ENCODE results near the gene ABHD2.
A peak's percentile ranks its signal among the peaks of the same experiment; 100 is the strongest.
"Not testable (repeated sequence)": the region's sequence is repeated elsewhere in the genome, so short reads cannot be mapped to it uniquely, and the experiment has no call there.

Gene ABHD2

DNA sequence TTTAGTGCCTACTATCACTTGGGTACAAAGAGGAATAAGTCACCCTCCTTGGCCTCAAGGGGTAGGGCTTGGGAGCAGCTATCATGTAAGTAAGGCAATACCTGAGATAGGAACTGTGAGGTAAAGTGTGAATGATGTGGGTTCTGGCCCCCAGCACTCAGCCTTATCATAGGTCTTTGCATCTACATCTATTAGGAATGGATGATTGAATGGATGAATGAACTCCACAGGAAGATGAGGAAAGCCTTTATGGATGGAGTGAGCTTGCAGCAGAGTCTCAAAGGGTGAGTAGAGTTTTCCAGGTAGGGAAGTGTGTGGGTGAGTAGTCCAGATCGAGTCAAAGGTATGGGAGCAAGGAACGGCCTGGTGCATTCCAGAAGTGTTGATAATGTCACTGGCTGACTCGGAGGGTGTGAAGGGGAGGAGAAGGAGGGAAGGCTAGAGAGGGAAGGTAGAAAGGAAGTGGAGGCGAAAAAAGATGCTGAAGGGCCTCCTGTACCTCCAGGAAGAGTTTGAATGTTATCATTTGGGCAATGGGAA is 13.1 kb upstream of the ABHD2 start:
- no peak for DNase-seq

DNA sequence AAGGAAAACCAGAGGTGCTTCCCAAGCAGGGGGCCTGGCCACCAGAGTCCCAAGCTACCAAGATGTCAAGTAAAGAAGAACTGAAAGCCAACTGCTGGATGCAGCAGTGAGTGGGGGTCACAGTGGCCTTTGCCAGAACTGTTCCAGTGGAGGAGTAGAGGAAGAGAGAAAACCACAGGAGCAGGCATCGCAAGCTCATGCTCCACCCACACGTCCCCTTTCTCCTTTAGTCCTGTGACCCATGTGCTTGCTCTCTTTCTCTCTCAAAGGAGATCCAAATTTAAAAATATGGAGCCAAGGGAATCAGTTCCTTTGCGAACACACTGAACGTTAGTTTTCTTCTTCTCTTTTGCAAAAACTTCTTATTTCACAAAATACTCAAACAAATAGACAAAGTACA is 12.4 kb upstream of the ABHD2 start:
- DNase-seq: no peak

DNA sequence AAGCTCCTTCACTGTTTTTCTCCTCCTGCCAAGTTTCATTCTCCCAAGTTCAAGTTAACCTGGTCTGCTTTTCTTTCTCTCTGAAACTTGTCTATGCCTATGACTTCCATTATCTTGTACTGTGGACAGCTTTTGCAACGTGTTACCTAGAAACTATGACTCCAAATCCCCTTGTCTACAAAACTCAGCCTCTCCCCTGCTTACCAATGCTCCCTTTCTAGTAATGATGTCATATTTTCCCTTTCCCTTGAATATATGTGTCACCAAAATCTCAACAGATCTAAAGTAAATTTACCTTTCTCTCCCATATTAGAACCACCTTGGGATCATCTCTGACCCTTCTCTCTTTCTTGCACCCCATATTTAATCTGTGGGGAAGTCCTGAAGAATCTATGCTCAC is 10.5 kb upstream of the ABHD2 start:
- DNase-seq: no peak

DNA sequence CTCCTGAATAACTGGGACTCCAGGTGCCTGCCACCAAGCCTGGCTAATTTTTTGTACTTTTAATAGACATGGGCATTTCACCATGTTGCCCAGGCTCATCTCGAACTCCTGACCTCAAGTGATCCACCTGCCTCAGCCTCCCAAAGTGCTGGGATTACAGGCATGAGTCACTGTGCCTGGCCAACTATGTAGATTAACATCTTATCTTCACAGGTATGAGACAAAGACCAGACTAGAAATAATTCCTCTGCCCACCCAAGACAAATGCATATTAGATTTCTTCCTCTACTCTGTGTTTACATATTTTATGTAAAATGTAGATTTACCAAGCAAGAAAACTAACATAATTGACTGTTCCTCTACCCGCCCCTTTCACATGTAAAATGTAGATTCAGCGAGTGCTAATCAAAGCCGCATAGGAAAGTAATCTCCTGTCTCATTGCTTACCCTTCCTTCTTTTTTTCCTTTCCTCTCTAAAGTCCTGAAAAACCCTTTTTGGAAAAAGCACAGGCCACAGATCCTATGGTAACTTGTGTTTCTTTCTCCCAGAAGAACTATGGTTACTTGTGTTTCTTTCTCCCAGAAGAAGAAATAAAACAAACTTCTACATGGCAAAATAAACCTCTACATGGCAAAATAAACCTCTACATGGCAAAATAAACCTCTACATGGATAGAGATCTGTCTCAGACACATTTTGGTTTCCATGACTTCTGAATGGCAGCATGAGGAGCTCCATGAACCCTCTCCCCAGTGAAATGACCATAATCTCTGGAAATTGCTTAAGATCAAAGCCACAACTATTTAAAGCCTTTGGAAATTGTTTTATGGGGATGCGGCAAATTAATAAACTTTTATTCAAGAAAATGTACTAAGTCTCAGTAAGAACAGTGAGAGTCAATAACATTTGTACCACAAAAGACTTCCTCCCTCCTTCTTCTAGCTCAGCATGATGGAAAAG is 9.1 kb upstream of the ABHD2 start:
- DNase-seq: no peak

DNA sequence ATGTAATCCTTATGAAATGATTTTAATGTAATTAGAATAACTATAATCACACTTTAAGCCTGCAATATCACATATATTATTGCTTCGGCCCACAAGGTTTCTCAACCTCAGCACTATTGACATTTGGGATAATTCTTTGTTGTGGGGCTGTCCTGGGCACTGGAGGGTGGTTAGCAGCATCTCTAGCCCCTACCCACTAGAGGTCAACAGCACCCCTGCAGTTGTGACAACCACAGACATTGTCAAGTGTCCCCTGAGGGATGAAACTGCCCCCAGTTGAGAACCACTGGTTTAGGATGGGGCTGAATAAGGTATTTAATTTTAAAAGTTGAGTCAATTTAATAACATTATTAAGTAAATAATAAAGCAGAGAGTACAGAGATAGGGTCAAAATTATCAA is 6.4 kb upstream of the ABHD2 start:
- DNase-seq: no peak

DNA sequence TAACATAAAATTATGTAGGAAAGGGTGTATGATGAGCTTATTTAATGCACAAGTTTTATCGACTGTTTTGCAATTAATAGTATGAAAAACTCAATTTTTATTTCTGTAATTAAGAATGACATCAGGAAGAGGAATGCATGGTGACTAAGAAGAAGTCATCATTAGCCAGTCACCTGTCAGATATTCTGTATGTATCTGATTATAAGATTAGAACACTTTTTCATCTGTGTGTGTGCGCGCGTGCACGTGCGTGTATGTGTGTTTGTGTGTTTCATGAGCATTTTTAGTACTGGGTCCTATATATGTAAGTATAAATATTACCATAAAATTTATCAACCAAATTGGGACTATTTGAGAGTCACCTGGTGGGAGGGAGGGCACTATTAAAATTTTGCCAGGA is 5.0 kb upstream of the ABHD2 start:
- no peak for DNase-seq

DNA sequence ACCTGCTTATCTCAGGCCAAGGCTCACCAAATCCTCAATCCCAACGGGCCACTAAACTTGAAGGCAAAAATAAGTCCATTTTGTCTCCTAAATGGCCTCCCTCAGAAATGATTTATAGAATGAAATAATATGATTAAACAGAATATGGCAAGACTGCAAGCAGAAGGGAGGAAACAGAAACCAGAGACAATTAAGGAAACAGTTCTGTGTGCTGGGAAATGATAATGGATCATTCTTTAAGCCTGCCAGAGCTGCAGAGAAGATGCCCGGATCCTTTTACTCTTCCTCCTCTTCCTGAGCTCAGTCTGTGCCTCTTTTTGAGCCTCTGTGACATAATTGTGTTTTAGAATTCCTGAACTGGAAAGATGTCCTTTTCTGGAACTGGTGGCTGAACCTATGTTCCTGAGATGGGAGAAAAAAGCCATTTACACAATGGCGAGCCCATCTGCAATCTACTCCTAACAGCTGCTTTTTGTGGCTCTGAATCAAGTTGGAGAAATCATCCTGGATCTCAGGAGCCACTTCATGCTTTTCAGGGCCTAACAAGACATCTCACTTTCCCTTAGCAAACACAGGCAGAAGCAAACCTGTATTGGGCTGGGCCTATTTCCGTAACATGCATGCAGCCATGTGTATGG is 2.8 kb upstream of the ABHD2 start:
- no peak for DNase-seq

DNA sequence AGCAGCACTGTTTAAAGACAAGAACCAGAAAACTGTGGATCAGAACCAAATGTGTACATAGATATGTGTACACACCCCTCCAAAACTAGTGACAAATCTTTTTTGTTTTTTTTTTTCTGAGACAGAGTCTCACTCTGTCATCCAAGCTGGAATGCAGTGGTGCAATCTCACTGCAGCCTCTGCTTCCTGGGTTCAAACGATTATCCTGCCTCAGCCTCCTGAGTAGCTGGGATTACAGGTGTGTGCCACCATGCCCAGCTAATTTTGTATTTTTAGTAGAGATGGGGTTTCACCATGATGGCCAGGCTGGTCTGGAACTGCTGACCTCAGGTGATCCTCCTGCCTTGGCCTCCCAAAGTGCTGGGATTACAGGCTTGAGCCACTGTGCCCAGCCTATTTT is 2.3 kb upstream of the ABHD2 start:
- not testable (repeated sequence) for DNase-seq

DNA sequence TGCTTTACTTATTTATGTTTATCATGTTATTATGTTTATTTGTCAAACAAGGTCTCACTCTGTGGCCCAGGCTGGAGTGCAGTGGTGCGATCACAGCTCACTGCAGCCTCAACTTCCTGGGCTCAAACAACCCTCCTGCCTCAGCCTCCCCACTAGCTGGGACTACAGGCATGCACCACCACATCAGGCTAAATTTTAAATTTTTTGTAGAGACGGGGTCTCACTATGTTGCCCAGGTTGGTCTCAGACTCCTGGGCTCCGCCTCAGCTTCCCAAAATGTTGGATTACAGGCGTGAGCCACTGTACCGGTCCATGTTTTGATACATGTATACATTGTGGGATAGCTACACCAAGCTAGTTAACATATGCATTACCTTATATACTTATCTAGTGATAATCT is 1.9 kb upstream of the ABHD2 start:
- not testable (repeated sequence) for DNase-seq

DNA sequence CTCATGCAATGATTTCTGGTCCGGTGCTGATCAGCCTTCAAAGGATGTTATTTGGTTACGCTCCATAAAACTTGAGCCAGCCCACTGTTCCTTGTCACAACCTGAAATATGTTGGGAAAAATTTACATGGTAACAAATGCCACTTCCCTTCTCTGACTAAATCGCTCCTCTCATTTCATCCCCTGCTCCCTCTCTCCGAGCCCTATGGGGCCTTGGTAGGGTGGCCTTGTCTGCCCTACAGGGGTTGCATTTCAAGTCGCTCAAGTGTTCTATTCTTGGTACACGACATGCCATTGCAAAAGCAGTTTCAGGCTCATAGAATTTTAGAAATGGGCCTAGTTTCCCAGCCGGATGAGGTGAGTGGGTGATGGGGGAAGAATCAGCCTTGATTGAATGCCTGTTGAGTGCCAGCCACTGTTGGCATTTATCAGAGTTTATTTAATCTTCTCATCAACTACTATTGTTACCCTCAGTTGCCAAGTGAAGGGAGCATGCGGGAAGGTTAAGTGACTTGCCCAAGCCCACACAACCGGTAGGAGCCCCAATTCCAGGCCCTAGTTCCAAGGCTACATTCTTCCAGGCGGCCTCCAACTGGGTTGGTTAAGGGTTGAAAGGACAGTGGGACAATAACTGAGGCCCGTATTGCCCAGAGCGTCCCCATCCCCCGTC is 961 bp upstream of the ABHD2 start:
- no peak for DNase-seq

DNA sequence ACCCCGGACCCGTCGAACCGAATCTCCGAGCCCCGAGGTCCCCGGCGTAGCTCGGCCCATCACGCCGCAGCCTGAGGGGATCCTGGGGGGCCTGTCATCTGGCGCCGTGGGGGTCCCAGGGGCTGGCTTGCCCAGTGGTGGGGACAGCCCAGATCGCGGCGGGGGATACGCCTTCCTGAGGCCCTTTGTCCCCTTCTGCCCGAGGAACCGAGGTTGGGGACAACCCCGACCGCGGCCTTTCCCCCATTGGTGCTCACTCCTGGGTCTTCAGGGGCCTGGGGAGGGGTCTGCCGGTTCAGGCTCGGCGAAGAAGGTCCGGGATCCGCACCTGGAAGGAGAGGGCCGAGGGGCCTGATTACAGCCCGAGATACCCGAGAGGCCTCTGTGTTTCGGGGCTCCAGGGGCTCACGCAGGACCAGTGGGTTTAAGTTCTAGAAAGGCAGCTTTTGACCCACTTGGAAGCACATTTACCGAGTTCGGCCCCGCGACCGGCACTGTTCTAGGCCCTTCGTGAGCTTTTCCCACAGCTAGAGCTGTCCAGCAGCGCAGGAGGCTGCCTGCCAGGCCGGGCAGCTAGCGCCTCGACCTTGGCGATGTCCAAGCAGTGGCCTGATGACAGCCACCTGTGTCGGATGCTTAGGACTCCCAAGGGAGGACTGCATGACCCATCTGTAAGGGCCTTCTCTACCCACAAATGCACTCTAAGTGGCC is 504 bp downstream of the ABHD2 start:
- DNase-seq: no peak

DNA sequence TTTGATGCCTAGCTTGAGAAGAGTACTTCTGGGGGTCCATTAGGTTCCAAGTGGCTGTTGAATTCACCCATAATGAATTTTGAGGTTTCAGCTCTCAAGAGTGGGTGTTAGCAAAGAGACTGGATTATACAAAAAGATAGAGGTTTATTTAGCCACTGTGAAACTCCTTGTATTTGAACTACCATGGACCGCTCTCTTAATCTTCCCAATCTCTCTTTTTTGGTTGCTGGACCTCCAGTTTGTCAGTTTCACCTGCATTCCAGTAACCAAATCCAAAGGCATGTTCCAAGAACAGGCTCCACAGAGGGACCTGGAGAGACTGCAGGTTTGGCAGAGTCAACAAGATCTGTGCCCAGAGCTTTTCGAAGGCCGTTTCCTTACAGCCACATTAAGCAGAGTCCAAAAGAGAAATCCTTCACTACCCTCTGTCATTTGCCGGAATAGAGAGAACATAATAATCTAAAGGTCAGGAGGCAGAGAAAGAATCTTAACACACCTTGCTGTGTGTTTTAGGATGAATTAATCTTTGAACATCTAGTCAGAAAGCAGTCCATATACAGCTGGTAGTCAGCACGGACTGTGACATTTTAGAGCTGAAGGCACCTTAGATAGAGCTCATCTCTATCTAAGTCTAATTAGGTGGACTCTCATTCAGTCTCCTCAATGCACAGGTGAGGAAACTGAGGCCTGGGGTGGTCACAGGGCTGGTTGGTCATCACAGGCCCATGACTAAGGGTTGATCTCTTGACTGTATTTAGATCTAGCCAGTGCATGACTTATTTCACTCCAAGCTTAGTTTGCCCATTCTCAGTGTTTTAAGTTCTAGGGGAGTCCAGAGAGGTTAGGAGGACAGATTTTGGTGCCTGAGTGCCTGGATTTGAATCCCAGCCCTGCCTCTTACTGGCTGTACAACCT is 1.3 kb downstream of the ABHD2 start:
- peak; percentile 83 for DNase-seq

DNA sequence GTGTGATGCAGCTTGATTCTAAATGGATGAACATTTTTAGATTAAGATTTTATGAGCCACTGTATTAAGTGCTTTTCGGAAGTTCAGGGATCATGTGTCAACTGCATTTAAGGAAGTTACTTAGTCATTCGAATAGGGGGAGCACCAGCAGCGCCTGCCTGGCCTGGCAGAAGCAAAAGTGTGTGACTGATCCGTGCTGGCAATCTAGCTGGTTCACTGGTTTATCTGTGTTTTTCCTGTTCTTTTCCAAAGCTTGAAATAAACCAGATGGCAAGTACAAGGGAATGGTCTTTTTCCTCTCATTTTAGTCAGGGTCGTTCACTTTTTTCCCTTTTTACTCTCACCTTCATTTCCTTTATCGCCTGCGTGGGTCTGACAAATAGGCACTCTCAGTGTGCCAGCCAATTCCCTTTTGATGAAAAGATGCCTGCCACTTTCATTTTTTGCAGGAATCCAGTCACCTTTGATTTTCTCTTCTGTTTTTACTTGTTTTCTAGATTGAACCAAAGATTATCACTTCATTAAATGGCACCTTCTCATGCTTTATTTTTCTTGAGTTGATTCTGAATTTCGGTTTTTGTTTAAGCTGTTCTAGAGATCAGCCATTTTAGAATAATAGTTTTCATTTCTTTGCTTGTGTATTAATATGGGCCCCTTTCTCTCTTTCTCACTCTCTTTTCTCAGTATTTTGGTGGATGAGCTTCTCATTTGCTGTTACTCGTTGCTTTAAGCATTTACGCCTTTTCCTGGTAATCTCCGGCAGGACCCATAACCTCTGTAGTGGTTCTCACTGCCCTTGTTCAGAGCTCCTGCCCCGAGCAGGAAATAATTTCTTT is 2.8 kb downstream of the ABHD2 start:
- no peak for DNase-seq

DNA sequence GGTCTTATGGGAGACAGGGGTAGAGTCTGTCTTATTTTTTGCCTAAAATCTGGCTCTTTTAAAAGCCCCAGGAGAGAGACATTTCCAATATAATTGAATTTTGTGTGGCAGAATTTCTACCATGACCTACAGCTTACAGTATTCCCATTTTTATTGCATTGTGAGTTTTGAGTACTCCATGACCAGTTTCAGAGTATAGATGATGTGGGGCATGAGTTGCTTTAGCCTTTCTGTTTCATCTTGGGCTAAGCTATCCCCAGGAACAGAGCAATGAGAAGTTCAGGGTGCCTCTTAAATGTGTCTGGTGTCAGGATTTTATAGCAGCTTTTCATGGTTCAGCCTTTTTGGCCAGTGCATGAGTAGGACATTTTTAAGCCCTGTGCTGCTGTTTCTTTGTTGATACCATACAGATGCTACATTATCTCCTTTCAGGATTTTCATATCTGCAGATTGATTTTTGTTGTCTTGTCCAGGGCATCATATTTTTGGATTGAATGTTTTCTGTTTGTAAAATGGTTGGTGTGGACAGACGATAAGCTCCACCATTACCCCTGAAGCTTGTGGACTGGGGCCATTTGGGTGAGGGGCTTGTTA is 3.5 kb downstream of the ABHD2 start:
- DNase-seq: no peak

DNA sequence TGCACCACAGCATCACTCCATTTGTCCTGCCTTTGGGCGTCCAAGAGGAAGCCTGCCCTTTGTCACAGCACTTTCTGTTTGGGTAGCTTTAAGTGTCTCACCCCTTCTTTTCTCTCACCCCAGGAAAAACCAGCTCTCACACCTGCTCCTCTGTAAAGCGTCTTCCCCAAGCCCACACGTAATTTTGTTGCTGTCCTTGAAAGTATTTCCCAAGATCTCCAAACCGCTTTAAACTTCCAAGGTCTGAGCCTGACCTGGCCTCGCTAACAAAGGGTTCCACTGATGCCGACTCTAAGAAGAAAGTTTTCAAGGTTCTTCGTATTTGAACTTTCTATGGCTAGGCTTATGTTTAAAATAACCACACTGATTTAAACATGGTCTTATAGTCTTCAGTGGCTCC is 5.3 kb downstream of the ABHD2 start:
- DNase-seq: no peak

DNA sequence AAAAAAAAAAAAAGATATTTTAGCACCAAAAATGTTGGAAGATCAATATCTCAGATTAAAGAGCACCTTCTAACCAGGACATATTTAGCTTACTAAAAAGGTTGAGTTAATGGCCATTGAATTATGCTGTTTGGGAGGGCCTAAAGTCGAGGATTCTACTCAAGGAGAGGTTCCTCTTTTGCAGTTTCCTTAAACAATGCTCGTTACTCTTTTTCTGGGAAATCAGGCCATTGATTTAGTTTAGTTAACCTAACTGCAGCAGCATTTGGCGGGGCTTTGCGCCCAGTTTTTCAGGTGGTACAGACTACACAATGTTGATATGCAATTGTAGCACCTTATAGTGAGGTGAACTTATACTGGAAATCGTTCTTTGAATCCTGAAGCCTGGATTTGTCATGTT is 6.8 kb downstream of the ABHD2 start:
- DNase-seq: no peak

DNA sequence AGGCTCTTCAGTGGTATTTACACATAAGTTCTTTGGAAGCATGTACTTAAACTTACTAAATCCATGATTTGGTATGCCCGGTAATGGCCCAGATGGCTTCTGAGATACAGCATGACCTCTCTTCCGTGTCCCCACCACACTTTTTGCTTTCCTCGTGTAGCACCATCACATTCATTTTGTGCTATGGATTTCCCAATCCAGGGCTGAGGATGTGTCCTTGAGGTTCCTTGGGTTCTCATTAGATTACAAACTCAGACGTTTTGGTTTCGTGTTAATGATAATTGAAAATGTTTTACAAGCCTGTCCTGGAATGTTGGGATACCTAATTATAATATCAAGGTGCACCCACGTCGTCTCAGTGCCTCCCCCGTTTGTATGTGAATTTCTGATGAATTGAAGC is 7.3 kb downstream of the ABHD2 start:
- DNase-seq: no peak

DNA sequence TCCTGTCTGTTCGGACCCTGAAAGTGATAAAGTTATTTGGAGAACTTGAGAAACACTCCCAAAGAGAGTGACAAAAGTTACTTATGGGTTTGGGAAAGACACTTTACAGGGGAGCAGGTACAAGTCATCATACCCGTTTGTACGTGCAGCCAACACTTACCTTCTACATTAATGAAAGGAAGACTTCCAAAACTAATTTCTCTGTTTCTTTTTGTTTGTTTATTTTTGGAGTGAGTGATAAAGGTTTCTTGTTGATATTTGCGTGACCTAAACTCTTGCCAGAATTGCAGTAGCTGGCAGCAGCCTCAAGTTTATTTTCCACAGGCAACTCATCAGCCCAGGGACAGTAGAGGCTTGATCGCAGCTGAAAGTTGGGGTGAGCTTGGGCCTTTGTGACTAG is 8.4 kb downstream of the ABHD2 start:
- no peak for DNase-seq

DNA sequence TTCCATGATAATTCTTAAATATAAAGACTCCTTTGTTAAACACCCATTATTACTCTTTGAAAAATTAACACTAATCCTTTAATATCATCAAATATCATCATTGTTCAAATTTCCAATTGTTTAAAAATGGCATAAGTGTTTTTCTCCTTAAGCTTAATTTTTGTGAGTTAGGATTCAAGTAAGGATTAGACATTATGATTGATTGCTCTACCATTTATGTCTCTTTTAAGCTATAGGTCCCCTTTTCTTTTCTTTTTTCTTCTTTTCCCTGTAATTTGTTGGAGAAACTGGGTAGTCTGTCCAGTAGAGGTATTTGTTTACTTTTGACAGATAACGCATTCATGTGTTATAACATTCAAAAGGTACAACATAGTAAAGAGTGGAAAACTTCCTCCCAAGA is 9.1 kb downstream of the ABHD2 start:
- no peak for DNase-seq

DNA sequence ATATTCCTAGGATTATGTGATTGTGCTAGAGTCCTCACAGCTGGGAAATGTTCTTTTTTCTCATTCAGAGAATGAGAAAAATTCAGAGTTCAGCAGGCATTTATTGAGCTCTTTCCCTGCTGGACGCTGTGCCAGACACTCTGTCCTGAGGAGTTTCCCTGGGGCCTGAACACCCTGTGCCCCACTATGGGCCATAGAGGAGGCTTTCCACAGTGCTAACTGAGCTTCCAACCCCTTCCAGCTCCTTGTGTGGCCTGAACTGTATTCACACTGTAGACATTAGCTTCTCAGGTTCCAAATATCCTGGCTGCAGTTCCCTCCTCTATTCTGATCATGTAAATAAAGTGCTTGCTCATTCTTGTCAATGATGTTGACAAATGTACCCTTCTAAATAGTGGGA is 10.0 kb downstream of the ABHD2 start:
- no peak for DNase-seq

DNA sequence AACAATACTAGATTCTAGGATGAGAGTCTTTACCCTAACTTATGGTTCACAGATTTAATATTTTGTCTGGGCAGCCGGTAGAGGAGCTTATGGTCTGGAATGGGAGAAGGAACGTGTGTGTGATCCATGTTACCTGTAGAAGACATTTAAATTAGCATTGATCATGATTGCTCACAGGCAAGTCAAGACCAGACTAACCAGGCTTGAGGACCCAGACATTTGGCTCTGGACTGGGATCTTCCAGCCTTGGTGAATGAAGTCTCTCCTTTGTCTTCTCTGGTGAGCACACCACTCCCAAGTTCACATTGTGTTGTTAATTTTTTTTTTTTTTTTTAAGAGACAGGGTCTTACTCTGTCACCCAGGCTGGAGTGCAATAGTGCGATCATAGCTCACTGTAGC is 11.7 kb downstream of the ABHD2 start:
- DNase-seq: no peak
